Heart left ventricle (tissue), 16 donors: Measurements from ENCODE around the gene SCAMP3. TPM values are rescaled to one million over a fixed set of nuclear protein-coding genes. Genes with fewer than 3 reads are reported as not detected.

ENCODE experiments used
- ATAC-seq, 4 donors: fragments of 200-7000 bp; cut with Tn5 transposase; one replicate each; pipeline ENCODE4 v1.9.1; 2020 to 2022; ENCODE audit warnings: moderate library complexity in 4 of 4, mild to moderate bottlenecking in 3 of 4, moderate number of reproducible peaks in 1 of 4
- DNase-seq, 5 donors: peaks; one replicate each; pipeline ENCODE4 v3.0.0-alpha.2; 2020
- H3K27ac ChIP-seq, 12 donors: fragments of 200-600 bp; sonication (generic) in 4 of 12; one replicate each; pipeline versions ENCODE4 v1.5.0 to v1.8.0; 2016 to 2022; ENCODE audit warnings: mild to moderate bottlenecking in 2 of 12
- H3K27me3 ChIP-seq, 9 donors: fragments of 200-600 bp; sonication (generic) in 2 of 9; one replicate each; pipeline versions ENCODE4 v1.5.1 to v1.8.0; 2016 to 2022; ENCODE audit warnings: mild to moderate bottlenecking in 3 of 9
- H3K36me3 ChIP-seq, 9 donors: fragments of 200-600 bp; sonication (generic) in 2 of 9; one replicate each; pipeline versions ENCODE4 v1.5.0 to v1.8.0; 2018 to 2022; ENCODE audit warnings: mild to moderate bottlenecking in 2 of 9
- H3K4me1 ChIP-seq, 12 donors: fragments of 200-600 bp; sonication (generic) in 4 of 12; one replicate each; pipeline versions ENCODE4 v1.5.0 to v1.8.0; 2016 to 2022; ENCODE audit warnings: mild to moderate bottlenecking in 3 of 12
- H3K4me3 ChIP-seq, 12 donors: fragments of 200-600 bp; sonication (generic) in 4 of 12; one replicate each; pipeline versions ENCODE4 v1.5.0 to v1.8.0; 2017 to 2022; ENCODE audit warnings: mild to moderate bottlenecking in 9 of 12, moderate library complexity in 4 of 12
- H3K9me3 ChIP-seq, 12 donors: fragments of 200-600 bp; sonication (generic) in 4 of 12; one replicate each; pipeline versions ENCODE4 v1.5.0 to v1.8.0; 2016 to 2022; ENCODE audit warnings: mild to moderate bottlenecking in 1 of 12
- CTCF ChIP-seq, 12 donors: fragments of 200-600 bp; sonication (generic) in 4 of 12; IDR thresholded peaks; one replicate each; pipeline versions ENCODE4 v1.5.0 to v1.8.0; 2018 to 2022; ENCODE audit warnings: antibody characterized with exemption in 12 of 12, mild to moderate bottlenecking in 5 of 12
- POLR2A ChIP-seq, 2 donors: fragments of 450-650 bp; IDR thresholded peaks; one replicate each; pipeline ENCODE4 v1.6.1; 2017; ENCODE audit warnings: antibody characterized with exemption in 2 of 2, mild to moderate bottlenecking in 2 of 2, moderate library complexity in 2 of 2
- WGBS, 4 donors: extraction: QIAGEN DNeasy Blood & Tissue Kit in 2 of 4; methylation state at CpG; one replicate each; pipeline versions ENCODE4 v1.1.5 to v1.1.7; 2013 to 2018; 5-methylcytosine and 5-hydroxymethylcytosine counted together
- intact Hi-C, 10 donors: fragments of 100-400 bp; cut with DNase I; formaldehyde crosslinking; loops; one replicate each; pipeline versions ENCODE4 v1.11.1 to v1.14.2; 2022
- polyA plus RNA-seq, 2 donors: library from polyadenylated mRNA; stranded (reverse); fragments of 200-250 nt; gene quantifications; one replicate each; pipeline ENCODE4 v1.2.3, GENCODE V29; 2013
- total RNA-seq, 9 donors: library from RNA; depleted of rRNA in 2 of 9; stranded (reverse); fragments of >200 nt in 2 of 9; fragmentation: NEBNext Ultra II Directional in 3 of 9; extraction: Animal tissue kit (Norgen Biotek cat#: 25700) in 3 of 9; gene quantifications; one replicate each; pipeline versions ENCODE4 v1.1.0 to v1.2.4, GENCODE V29; 2016 to 2023
- donor health status: ischemic (EF 13 %, LVEDD 7.1; RV severe dilation, severe dysfunction).
- donor health status: healthy with polysubstance abuse.
- donor health status: DM: no; HTN: yes; CAD: no.
- donor health status: DM: no; HTN: no; CAD: no.
- donor health status: ischemic (EF 25% LVEDD 6.9; RV normal size, moderate dysfunction).
- donor health status: ischemic (EF 25% LVEDD 5.7; RV mildly dilated, moderate dysfunction).
- donor health status: healthy.
- donor health status: DM: yes; HTN: yes; CAD: no.
- donor health status: ischemic (EF 35%, LVEDD 5.7; RV mildly dilated, moderate dysfunction).
- donor health status: nonischemic (EF 11% LVEDD 7.7; RV severe dilation, severe dysfunction).
- donor health status: DM: yes; HTN: yes; CAD: no.
- donor health status: PGD.
- donor health status: ischemic (EF 29% LVEDD 5.4; RV normal size, mild dysfunction).
- donor health status: nonischemic (EF 23%, LVEDD 6.1; RV moderate dilation, normal function).

The SCAMP3 gene
- total and polyA plus RNA-seq, 11 donors, result 51.2 to 123 (median 65.8) TPM

GRCh38 chr1:155228096-155228427 is 34.1 kb downstream of the SCAMP3 start:
- peaks cover 0 to 48% (median 17%) of the 10 kb centered on the region in 12 donors for H3K4me1 ChIP-seq
- no peak for DNase-seq
- intact Hi-C loops, result loop anchor here in 6 of 10 donors (5.0 to 10.0 kb wide), 2 partner anchors 51 to 53 kb away; partner anchors contain the start of genes KRTCAP2 (in 2 of the 6) and TRIM46 (in 2 of the 6)

GRCh38 chr1:155227261-155228095 is 34.7 kb downstream of the SCAMP3 start:
- H3K9me3 ChIP-seq, result no peaks in the 10 kb centered on the region
- intact Hi-C loops, result loop anchor here in 8 of 10 donors (2.0 to 10.0 kb wide), 4 partner anchors 19 to 53 kb away; partner anchors contain the start of genes KRTCAP2 (in 2 of the 8), MTX1 (in 2 of the 8) and TRIM46 (in 2 of the 8)
- TF ChIP-seq POLR2A (IDR thresholded peaks at IDR 0.05) (peak in 1 of 2 donors; percentile 81), CTCF (IDR thresholded peaks at IDR 0.05) (no peak)
- peak overlapping the region; percentile 42 to 96 (median 88) for H3K27ac ChIP-seq
- ATAC-seq, result peak; percentile 99
- peaks cover 0 to 54% (median 17%) of the 10 kb centered on the region in 12 donors for H3K4me1 ChIP-seq
- H3K36me3 ChIP-seq, result no peaks in the 10 kb centered on the region
- H3K27me3 ChIP-seq, result no peaks in the 10 kb centered on the region
- WGBS, 4 donors, result 0 to 2% (median 1%) methylated on average over 30 to 42 of the region's 42 CpGs
- peak overlapping the region; percentile 22 to 77 (median 62) for H3K4me3 ChIP-seq
- peak; percentile 98 to 99 (median 99) for DNase-seq

More at GRCh38 chr1:155228096-155228427, 34.1 kb downstream of the SCAMP3 start:
- Histone ChIP-seq H3K4me3 (peak overlapping the region; percentile 22 to 77 (median 62)), H3K27ac (peak overlapping the region in 11 of 12 donors; percentile 79 to 96 (median 89)), H3K27me3 (no peaks in the 10 kb centered on the region), H3K36me3 (no peaks in the 10 kb centered on the region), H3K9me3 (no peaks in the 10 kb centered on the region)
- 51 to 59% (median 55%) methylated on average over 9 of the region's 9 CpGs for WGBS, 4 donors
- TF ChIP-seq POLR2A (IDR thresholded peaks at IDR 0.05) (no peak), CTCF (IDR thresholded peaks at IDR 0.05) (no peak)
- no peak for ATAC-seq

DNA sequence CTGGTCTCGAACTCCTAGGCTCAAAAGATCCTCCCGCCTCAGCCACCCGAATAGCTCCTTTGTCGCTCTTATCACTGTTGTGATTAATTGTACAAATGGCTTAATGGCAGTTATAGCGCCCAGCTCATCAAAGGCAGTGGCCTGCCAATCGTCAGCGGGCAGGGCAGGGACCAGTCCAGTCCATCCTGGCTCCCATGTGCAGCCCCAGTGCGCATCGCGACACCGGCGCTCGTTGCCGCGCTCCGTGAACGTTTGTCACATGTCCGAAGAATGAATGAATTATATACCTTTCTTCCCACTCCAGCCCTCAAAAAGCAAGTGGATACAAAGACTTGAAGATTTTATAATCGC is 35.3 kb downstream of the SCAMP3 start:
- 0 to 1% (median 0%) methylated on average over 19 of the region's 19 CpGs for WGBS, 4 donors
- Histone ChIP-seq H3K36me3 (no peaks in the 10 kb centered on the region), H3K4me1 (peaks cover 0 to 59% (median 17%) of the 10 kb centered on the region in 12 donors), H3K27ac (peak overlapping the region; percentile 24 to 92 (median 87)), H3K4me3 (peak overlapping the region; percentile 15 to 77 (median 62)), H3K27me3 (no peaks in the 10 kb centered on the region), H3K9me3 (no peaks in the 10 kb centered on the region)
- no peak for TF ChIP-seq POLR2A (IDR thresholded peaks at IDR 0.05)
- peak in 1 of 12 donors; percentile 7 for TF ChIP-seq CTCF (IDR thresholded peaks at IDR 0.05)
- peak; percentile 24 to 59 (median 40) for ATAC-seq
- intact Hi-C loops, result loop anchor here in 8 of 10 donors (1.0 to 10.0 kb wide), 6 partner anchors 18 to 52 kb away; partner anchors contain the start of genes KRTCAP2 (in 2 of the 8), MTX1 (in 2 of the 8), TRIM46 (in 2 of the 8) and THBS3 (in 1 of the 8)
- peak in 3 of 5 donors; percentile 39 to 71 (median 58) for DNase-seq
